SK-N-SH treated with all-trans-retinoic acid at 6 μM for 48 hours (cell line): ENCODE data around the gene LAMC1.

Source experiments
- CSRNP3 ChIP-seq: fragments of 250-450 bp; sonication (Bioruptor Pico); IDR thresholded peaks from 2 replicates; pipeline ENCODE4 v1.5.1; 2021; ENCODE audit warnings: mild to moderate bottlenecking, moderate library complexity
- GLIS3 ChIP-seq: fragments of 250-450 bp; sonication (Bioruptor Pico); IDR thresholded peaks from 2 replicates; pipeline ENCODE4 v1.5.0; 2020; ENCODE audit warnings: mild to moderate bottlenecking, moderate library complexity
- ISL1 ChIP-seq: fragments of 250-450 bp; sonication (Bioruptor Pico); IDR thresholded peaks from 2 replicates; pipeline ENCODE4 v2.1.2; 2022; ENCODE audit warnings: mild to moderate bottlenecking, moderate library complexity
- PATZ1 ChIP-seq: fragments of 250-450 bp; sonication (Bioruptor Pico); IDR thresholded peaks from 2 replicates; pipeline ENCODE4 v1.8.0; 2020; ENCODE audit warnings: mild to moderate bottlenecking, moderate library complexity, borderline replicate concordance
- PPARA ChIP-seq: fragments of 250-450 bp; sonication (Bioruptor Pico); IDR thresholded peaks from 2 replicates; pipeline ENCODE4 v1.5.0; 2020; ENCODE audit warnings: mild to moderate bottlenecking, borderline replicate concordance
- RARB ChIP-seq: fragments of 250-450 bp; sonication (Bioruptor Pico); IDR thresholded peaks from 2 replicates; pipeline ENCODE4 v1.8.0; 2021; ENCODE audit warnings: mild to moderate bottlenecking, moderate library complexity
- ZC3H10 ChIP-seq: fragments of 250-450 bp; sonication (Bioruptor Pico); IDR thresholded peaks from 2 replicates; pipeline ENCODE4 v1.5.1; 2021; ENCODE audit warnings: mild to moderate bottlenecking, moderate library complexity

- no peak for TF ChIP-seq ISL1 (CRISPR knock-in tag)
- no peak for TF ChIP-seq RARB
- no peak for TF ChIP-seq GLIS3 (CRISPR knock-in tag)
- TF ChIP-seq ZC3H10 (CRISPR knock-in tag) = no peak
- TF ChIP-seq PATZ1 (CRISPR knock-in tag) = no peak
- TF ChIP-seq PPARA (CRISPR knock-in tag) = no peak
- TF ChIP-seq CSRNP3 = no peak
Measured at GRCh38 chr1:183167676-183168075, 144.5 kb downstream of the LAMC1 start.
